Ovary (tissue), 9 donors: ENCODE results near the gene CRAT. TPM values are rescaled to one million over a fixed set of nuclear protein-coding genes. Genes with fewer than 3 reads are reported as not detected.

Source experiments
- DNase-seq, 5 donors: peaks; one replicate each; pipeline ENCODE4 v3.0.0-alpha.2; 2019 to 2020
- H3K27ac ChIP-seq, 2 donors: fragments of 200-600 bp; one replicate each; pipeline versions ENCODE4 v1.5.1 to v1.8.0; 2019 to 2022
- H3K27me3 ChIP-seq: fragments of 200-600 bp; one replicate; pipeline ENCODE4 v1.8.0; 2022
- H3K36me3 ChIP-seq: fragments of 200-600 bp; sonication (generic); one replicate; pipeline ENCODE4 v1.5.1; 2019
- H3K4me1 ChIP-seq: one replicate; pipeline ENCODE4 v1.8.1; 2013; ENCODE audit warnings: mild to moderate bottlenecking, moderate library complexity; ENCODE audit not compliant: insufficient read depth
- H3K4me3 ChIP-seq: fragments of 200-600 bp; sonication (generic); one replicate; pipeline ENCODE4 v1.5.1; 2017
- H3K9me3 ChIP-seq, 2 donors: fragments of 200-600 bp in 1 of 2; sonication (generic) in 1 of 2; one replicate each; pipeline versions ENCODE4 v1.5.1 to v1.8.1; 2013 to 2019; ENCODE audit warnings: mild to moderate bottlenecking in 1 of 2, moderate library complexity in 1 of 2
- EP300 ChIP-seq: sonication (generic); formaldehyde crosslinking; IDR thresholded peaks from one replicate; pipeline ENCODE4 v1.6.1; 2017; ENCODE audit warnings: antibody characterized with exemption
- POLR2A ChIP-seq: fragments of 450-650 bp; IDR thresholded peaks from one replicate; pipeline ENCODE4 v1.6.1; 2017; ENCODE audit warnings: antibody characterized with exemption, mild to moderate bottlenecking, moderate library complexity
- WGBS, 3 donors: extraction: QIAGEN DNeasy Blood & Tissue Kit in 1 of 3; methylation state at CpG; one replicate each; pipeline versions ENCODE4 v1.1.5 to v1.1.7; 2013 to 2017; 5-methylcytosine and 5-hydroxymethylcytosine counted together
- intact Hi-C, 4 donors: fragments of 100-400 bp; cut with DNase I; formaldehyde crosslinking; loops; one replicate each; pipeline versions ENCODE4 v1.11.0 to v1.15.1; 2022 to 2023
- polyA plus RNA-seq, 2 donors: library from polyadenylated mRNA; stranded (reverse); fragments of 200-250 nt in 1 of 2; fragments of 350-450 nt in 1 of 2; fragmentation: Illumina TruSeq in 1 of 2; extraction: RNeasy Lipid Tissue Mini Kit (QIAGEN cat#74804) in 1 of 2; gene quantifications; one replicate each; pipeline ENCODE4 v1.2.3, GENCODE V29; 2013 to 2014
- total RNA-seq, 7 donors: library from RNA; depleted of rRNA in 2 of 7; stranded (reverse); fragments of >200 nt in 2 of 7; fragmentation: NEBNext Ultra II Directional in 3 of 7; extraction: Animal tissue kit (Norgen Biotek cat#: 25700) in 3 of 7; gene quantifications; one replicate each; pipeline versions ENCODE4 v1.1.0 to v1.2.4, GENCODE V29; 2016 to 2023
- TF ChIP-seq, protein P1 (sequence below), 3 donors: fragments of 450-650 bp in 2 of 3; fragments of 200-600 bp in 1 of 3; IDR thresholded peaks; one replicate each; pipeline versions ENCODE4 v1.5.1 to v1.8.0; 2016 to 2022; ENCODE audit warnings: antibody characterized with exemption in 3 of 3, mild to moderate bottlenecking in 1 of 3
- donor health status: DM: no; HTN: no; CAD: no; lungs with moderate emphysema.
- donor health status: DM: no; HTN: no; CAD: no.
- donor health status: Bipolar disorder and iron deficiency.
- donor health status: DM: yes; HTN: yes; CAD: no.
- donor health status: DM: no; HTN: no; CAD: no.
- donor health status: DM: yes; HTN: yes; CAD: no.

CRAT gene
- total and polyA plus RNA-seq, 9 donors: 23.0 to 42.7 (median 37.1) TPM

DNA sequence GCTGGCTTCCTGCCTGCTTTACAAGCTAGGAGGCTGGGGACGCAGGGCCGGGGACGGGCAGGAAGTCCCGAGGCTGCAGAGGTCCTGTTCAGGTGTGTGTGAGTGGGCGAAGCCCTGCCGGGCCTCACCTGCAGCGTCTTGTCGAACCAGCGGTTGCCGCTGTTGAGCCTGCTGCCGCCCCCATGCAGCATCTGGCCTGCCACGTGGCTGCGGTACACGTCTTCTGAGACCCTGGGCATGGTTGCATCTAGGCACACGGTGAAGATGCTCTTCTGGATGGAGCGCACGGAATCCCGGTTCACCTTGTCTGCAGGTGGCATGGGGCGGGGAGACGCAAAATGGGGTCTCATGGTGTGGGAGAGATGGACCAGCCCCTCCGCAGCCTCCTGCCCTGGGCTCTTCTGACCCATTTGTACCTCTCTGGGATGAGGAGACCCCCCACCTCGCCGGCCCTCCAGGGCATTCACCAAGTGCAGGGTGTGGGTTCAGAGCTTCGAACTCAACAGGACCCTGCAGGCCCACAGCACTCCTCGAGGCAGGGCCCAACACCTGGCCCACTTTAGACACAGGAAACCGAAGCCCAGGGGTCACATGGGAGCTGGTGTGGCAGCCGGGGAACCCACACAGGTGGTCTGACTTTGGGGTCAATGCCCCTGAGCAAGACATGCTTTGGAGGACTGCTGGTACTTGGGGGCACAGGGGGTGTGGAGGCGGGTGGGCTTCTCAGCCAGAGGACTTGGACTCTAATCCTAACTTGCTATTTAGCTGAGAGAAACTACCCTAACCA, 10.0 kb downstream of the CRAT start:
- TF ChIP-seq, protein P1, sequence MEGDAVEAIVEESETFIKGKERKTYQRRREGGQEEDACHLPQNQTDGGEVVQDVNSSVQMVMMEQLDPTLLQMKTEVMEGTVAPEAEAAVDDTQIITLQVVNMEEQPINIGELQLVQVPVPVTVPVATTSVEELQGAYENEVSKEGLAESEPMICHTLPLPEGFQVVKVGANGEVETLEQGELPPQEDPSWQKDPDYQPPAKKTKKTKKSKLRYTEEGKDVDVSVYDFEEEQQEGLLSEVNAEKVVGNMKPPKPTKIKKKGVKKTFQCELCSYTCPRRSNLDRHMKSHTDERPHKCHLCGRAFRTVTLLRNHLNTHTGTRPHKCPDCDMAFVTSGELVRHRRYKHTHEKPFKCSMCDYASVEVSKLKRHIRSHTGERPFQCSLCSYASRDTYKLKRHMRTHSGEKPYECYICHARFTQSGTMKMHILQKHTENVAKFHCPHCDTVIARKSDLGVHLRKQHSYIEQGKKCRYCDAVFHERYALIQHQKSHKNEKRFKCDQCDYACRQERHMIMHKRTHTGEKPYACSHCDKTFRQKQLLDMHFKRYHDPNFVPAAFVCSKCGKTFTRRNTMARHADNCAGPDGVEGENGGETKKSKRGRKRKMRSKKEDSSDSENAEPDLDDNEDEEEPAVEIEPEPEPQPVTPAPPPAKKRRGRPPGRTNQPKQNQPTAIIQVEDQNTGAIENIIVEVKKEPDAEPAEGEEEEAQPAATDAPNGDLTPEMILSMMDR (IDR thresholded peaks at IDR 0.05): no peak
- TF ChIP-seq EP300 (no peak), POLR2A (no peak)
- WGBS, 3 donors: 73 to 75% (median 74%) methylated on average over 28 of the region's 28 CpGs
- no peak overlapping the region for H3K4me3 ChIP-seq
- H3K27ac ChIP-seq: no peak overlapping the region
- no peak for DNase-seq
- no peaks in the 10 kb centered on the region for H3K36me3 ChIP-seq
- H3K9me3 ChIP-seq: no peaks in the 10 kb centered on the region
- intact Hi-C loops: no loop called here
- H3K4me1 ChIP-seq: no peaks in the 10 kb centered on the region
- H3K27me3 ChIP-seq: no peaks in the 10 kb centered on the region

DNA sequence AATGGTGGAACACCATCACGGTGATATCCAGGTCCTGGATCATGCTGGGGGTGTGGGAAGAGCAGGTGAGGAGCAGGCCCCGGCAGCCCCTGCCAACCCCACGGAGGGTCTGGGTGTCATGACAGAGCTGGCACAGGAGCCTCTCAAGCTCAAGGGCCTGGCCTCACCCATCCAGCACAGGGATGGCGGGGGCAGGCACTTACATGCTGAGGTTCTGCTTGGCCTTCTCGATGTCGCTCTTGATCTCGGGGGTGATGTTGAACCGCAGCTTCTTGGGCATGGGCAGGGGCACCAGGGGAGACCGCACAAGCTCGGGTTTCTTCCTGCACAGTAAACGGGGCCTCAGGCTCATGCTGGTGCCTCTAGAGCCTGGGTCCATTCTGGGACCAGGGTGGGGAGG, 12.3 kb downstream of the CRAT start:
- intact Hi-C loops: no loop called here
- Histone ChIP-seq H3K9me3 (no peaks in the 10 kb centered on the region), H3K27ac (no peak overlapping the region), H3K4me3 (no peak overlapping the region), H3K27me3 (no peaks in the 10 kb centered on the region), H3K4me1 (peaks cover 8% of the 10 kb centered on the region), H3K36me3 (no peaks in the 10 kb centered on the region)
- TF ChIP-seq EP300 (no peak), POLR2A (no peak)
- TF ChIP-seq, protein P1 (IDR thresholded peaks at IDR 0.05): no peak
- WGBS, 3 donors: 89 to 95% (median 92%) methylated on average over 11 of the region's 11 CpGs
- no peak for DNase-seq

DNA sequence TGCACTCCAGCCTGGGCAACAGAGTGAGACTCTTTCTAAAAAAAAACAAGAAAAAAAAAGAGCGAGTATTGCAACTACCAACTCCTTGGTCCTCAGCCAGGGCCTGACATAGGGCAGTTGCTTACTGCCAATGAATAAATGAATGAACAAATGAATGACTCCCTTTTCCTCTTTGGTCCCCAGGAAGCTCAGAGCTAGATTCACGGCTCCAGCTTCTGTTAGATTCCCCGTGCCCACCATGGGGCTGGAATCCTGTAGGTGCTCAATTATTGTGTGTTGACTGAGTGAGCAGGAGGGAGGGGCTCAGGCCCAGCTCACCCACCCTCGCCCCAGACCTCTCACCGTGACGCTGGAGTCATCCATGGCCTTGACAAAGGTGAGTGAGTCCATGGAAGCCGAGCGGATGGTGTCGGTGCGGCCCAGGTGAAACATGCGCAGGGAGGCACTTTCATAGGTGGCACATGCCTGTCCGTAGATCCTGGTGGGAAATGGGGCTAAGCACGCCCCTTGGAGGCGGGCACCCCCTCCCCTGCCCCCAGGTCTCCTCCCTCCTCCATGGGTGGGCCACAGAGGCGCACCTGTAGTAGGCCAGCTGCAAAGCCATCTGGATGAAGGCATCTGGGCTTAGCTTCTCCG, 12.8 kb downstream of the CRAT start:
- Histone ChIP-seq H3K36me3 (no peaks in the 10 kb centered on the region), H3K4me3 (no peak overlapping the region), H3K27ac (no peak overlapping the region), H3K4me1 (peaks cover 8% of the 10 kb centered on the region), H3K9me3 (no peaks in the 10 kb centered on the region), H3K27me3 (no peaks in the 10 kb centered on the region)
- DNase-seq: no peak
- WGBS, 3 donors: 86 to 94% (median 90%) methylated on average over 15 to 16 of the region's 16 CpGs
- intact Hi-C loops: no loop called here
- TF ChIP-seq EP300 (no peak), POLR2A (no peak)
- TF ChIP-seq, protein P1 (IDR thresholded peaks at IDR 0.05): no peak

DNA sequence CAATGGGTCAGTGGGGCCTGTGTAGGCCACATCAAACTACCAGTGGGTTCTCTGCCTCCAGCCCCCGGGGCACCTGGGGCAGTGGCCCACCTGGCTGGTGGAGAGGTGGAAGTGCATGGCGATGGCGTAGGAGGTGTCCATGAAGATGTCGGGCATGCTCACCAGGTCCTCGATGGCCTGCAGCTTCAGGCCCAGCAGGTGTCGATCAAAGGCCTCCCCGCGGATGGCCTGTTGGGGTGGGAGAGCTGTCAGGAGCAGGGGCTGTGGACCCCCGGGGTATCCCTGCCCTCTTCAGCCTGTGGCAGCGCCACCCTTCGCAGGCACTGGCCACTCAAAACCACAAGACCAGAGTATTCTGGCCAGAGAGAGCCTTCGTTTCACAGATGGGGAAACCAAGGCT, 14.7 kb downstream of the CRAT start:
- DNase-seq: no peak
- TF ChIP-seq POLR2A (no peak), EP300 (no peak)
- TF ChIP-seq, protein P1 (IDR thresholded peaks at IDR 0.05): no peak

More for the DNA sequence above, 14.7 kb downstream of the CRAT start:
- intact Hi-C loops: no loop called here
- WGBS, 3 donors: 85 to 92% (median 92%) methylated on average over 12 of the region's 12 CpGs
- H3K4me1 ChIP-seq: peaks cover 8% of the 10 kb centered on the region
- H3K9me3 ChIP-seq: no peaks in the 10 kb centered on the region
- no peaks in the 10 kb centered on the region for H3K27me3 ChIP-seq
- no peaks in the 10 kb centered on the region for H3K36me3 ChIP-seq
- peak overlapping the region in 1 of 2 donors; percentile 63 for H3K27ac ChIP-seq
- no peak overlapping the region for H3K4me3 ChIP-seq
